GM23338 (cell line): ENCODE data around the gene IMPDH1.

Experiments used
- CREB1 ChIP-seq: fragments of 250-450 bp; sonication (Bioruptor Pico); IDR thresholded peaks from 2 replicates; pipeline ENCODE4 v1.5.0; 2020; ENCODE audit warnings: low read depth, mild to moderate bottlenecking, moderate library complexity
- CTCF ChIP-seq, 2 experiments: fragments of 200-600 bp in 1 of 2; sonication (generic) in 1 of 2; conservative IDR thresholded peaks; 2 replicates each; pipeline versions ENCODE4 v1.5.1 to v1.6.1; 2016 to 2017; ENCODE audit warnings: antibody characterized with exemption in 2 of 2, low read depth in 2 of 2, mild to moderate bottlenecking in 2 of 2, moderate library complexity in 1 of 2
- EZH2 ChIP-seq: fragments of 200-600 bp; sonication (generic); IDR thresholded peaks from one replicate; pipeline ENCODE4 v1.8.0; 2017; ENCODE audit warnings: antibody characterized with exemption, mild to moderate bottlenecking, low read depth; ENCODE audit not compliant: unreplicated experiment
- EZH2phosphoT487 ChIP-seq: fragments of 200-600 bp; sonication (generic); IDR thresholded peaks from one replicate; pipeline ENCODE4 v1.8.1; 2018; ENCODE audit warnings: antibody characterized with exemption; ENCODE audit not compliant: unreplicated experiment
- POLR2AphosphoS5 ChIP-seq: IDR thresholded peaks from 2 replicates; pipeline ENCODE4 v1.6.1; 2016; ENCODE audit warnings: antibody characterized with exemption, low read depth

DNA sequence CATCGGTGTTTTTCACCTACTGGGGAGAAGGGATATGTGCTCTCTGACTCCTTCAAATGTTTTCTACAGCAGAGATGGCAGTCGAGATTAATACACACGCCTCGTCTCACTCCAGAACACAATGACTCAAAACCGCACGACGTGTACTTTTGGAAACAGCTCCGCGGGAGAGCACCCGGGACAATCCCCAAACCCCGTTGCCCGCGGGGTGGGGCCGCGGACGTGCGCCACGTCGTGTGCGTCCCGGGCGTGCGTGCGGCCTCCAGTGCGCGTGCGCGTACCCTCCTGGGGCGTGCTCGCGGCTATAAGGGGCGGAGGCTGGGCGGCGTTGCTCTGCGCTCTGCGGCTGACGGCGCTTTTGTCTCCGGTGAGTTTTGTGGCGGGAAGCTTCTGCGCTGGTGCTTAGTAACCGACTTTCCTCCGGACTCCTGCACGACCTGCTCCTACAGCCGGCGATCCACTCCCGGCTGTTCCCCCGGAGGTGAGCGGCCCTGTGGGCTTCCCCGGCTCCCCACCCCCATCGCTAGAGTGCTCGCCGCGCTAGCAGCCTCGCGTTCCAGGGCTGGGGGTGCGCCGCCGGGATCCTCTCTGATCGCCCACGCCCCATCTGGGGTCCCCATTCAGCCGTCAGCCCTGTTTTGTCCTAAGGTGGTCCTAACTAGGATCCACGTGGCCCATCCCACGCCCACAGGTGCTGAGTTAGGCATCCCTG, 45.9 kb upstream of the IMPDH1 start, which contains the start of gene HILPDA:
- TF ChIP-seq POLR2AphosphoS5 (peak; percentile 94), CTCF (conservative IDR thresholded peaks at IDR 0.05; ENCODE audit: low read depth in 2 of 2) (no peak), EZH2phosphoT487 (no peak), EZH2 (no peak), CREB1 (no peak; the same call in 1 of the 2 replicates)
